GM12891 (cell line): Measurements from ENCODE around the gene ICAM2.

Source experiments
- POLR2A ChIP-seq: IDR thresholded peaks from 2 replicates; pipeline ENCODE4 v1.6.1; 2011; ENCODE audit warnings: low read depth, low read length, control low read depth
- POLR2AphosphoS5 ChIP-seq: IDR thresholded peaks from 2 replicates; pipeline ENCODE4 v1.6.1; 2011; ENCODE audit warnings: low read depth, low read length, control low read depth
- TAF1 ChIP-seq: IDR thresholded peaks from 2 replicates; pipeline ENCODE4 v1.6.1; 2011; ENCODE audit warnings: low read depth, low read length, control low read depth

GRCh38 chr17:63976702-63977101, 43.7 kb downstream of the ICAM2 start:
- TF ChIP-seq POLR2AphosphoS5 (no peak), TAF1 (no peak), POLR2A (no peak)
